Activated CD4-positive, alpha-beta T cell treated with anti-CD3 and anti-CD28 coated beads, Interleukin-2, amount 10 ng/mL, durations not matched to agents 7 days and 5 days (primary cell): ENCODE data around the gene MRTFA. TPM values are rescaled to one million over a fixed set of nuclear protein-coding genes. Genes with fewer than 3 reads are reported as not detected.

Source experiments
- CTCF ChIA-PET: fragments of 350-600 bp; sonication (Branson Sonifier 250); formaldehyde crosslinking; loops from one replicate; lab custom pipeline; 2021; ENCODE audit warnings: antibody characterized with exemption; lab: Charles Lee
- POLR2A ChIA-PET: fragments of 350-600 bp; sonication (Branson Sonifier 250); formaldehyde crosslinking; loops from one replicate; lab custom pipeline; 2021; ENCODE audit warnings: antibody characterized with exemption; lab: Charles Lee
- DNase-seq: peaks from one replicate; pipeline ENCODE4 v3.0.0-alpha.2; 2020
- H3K27ac Mint-ChIP-seq: one replicate; pipeline ENCODE4 v1.8.0; 2021; ENCODE audit warnings: mild to moderate bottlenecking, moderate library complexity, mixed read lengths
- H3K27me3 Mint-ChIP-seq: one replicate; pipeline ENCODE4 v1.8.0; 2021; ENCODE audit warnings: mixed read lengths
- H3K36me3 Mint-ChIP-seq: one replicate; pipeline ENCODE4 v1.8.0; 2021; ENCODE audit warnings: low read depth, mixed read lengths
- H3K4me1 Mint-ChIP-seq: one replicate; pipeline ENCODE4 v1.8.0; 2021; ENCODE audit warnings: mixed read lengths
- H3K4me3 Mint-ChIP-seq: one replicate; pipeline ENCODE4 v1.8.0; 2021; ENCODE audit warnings: mild to moderate bottlenecking, moderate library complexity, mixed read lengths
- H3K9me3 Mint-ChIP-seq: one replicate; pipeline ENCODE4 v1.8.0; 2021; ENCODE audit warnings: mixed read lengths
- total RNA-seq, 2 experiments: library from RNA; stranded (reverse); gene quantifications; one replicate each; pipeline ENCODE4 v1.2.3, GENCODE V29; 2021

The MRTFA gene
- total RNA-seq, 2 experiments from 2014 or later = 61.9 to 71.1 TPM

GRCh38 chr22:40429481-40429880 is 207.0 kb downstream of the MRTFA start:
- H3K27ac Mint-ChIP-seq = peak overlapping the region; percentile 41
- no peaks in the 10 kb centered on the region for H3K9me3 Mint-ChIP-seq
- ChIA-PET CTCF (interaction anchor here (0.6 kb wide), 1 partner anchor 254 kb away, joined by 3 read pairs; no protein-coding TSS in a partner anchor), POLR2A (no interaction called here)
- DNase-seq = no peak
- no peak overlapping the region for H3K4me3 Mint-ChIP-seq
- peaks cover 5% of the 10 kb centered on the region for H3K4me1 Mint-ChIP-seq
- no peaks in the 10 kb centered on the region for H3K27me3 Mint-ChIP-seq
- H3K36me3 Mint-ChIP-seq = peaks cover 53% of the 10 kb centered on the region

- Mint-ChIP-seq H3K9me3 (no peaks in the 10 kb centered on the region), H3K36me3 (peaks cover 49% of the 10 kb centered on the region), H3K4me3 (no peak overlapping the region), H3K4me1 (peaks cover 5% of the 10 kb centered on the region), H3K27me3 (no peaks in the 10 kb centered on the region), H3K27ac (no peak overlapping the region)
- DNase-seq = no peak
- ChIA-PET CTCF (interaction anchor here (1.5 to 5.7 kb wide), 2 partner anchors 8 to 9 kb away, joined by 5 to 33 read pairs; no protein-coding TSS in a partner anchor), POLR2A (no interaction called here)
Observed at GRCh38 chr22:40428796-40429195, 207.7 kb downstream of the MRTFA start.

- no peaks in the 10 kb centered on the region for H3K27me3 Mint-ChIP-seq
- no peak overlapping the region for H3K4me3 Mint-ChIP-seq
- peaks cover 8% of the 10 kb centered on the region for H3K4me1 Mint-ChIP-seq
- POLR2A ChIA-PET = interaction anchor here (1.0 kb wide), 1 partner anchor 11 kb away, joined by 4 read pairs; no protein-coding TSS in a partner anchor
- peak overlapping the region; percentile 42 for H3K27ac Mint-ChIP-seq
- CTCF ChIA-PET = interaction anchor here (0.9 to 5.7 kb wide), 4 partner anchors 10 to 434 kb away, joined by 3 to 33 read pairs (median 6); no protein-coding TSS in a partner anchor
- DNase-seq = no peak
- peaks cover 62% of the 10 kb centered on the region for H3K36me3 Mint-ChIP-seq
- no peaks in the 10 kb centered on the region for H3K9me3 Mint-ChIP-seq
Observed at GRCh38 chr22:40426594-40427333, 209.8 kb downstream of the MRTFA start.

GRCh38 chr22:40425082-40425481 is 211.4 kb downstream of the MRTFA start:
- POLR2A ChIA-PET = no interaction called here
- no peak overlapping the region for H3K4me3 Mint-ChIP-seq
- H3K27ac Mint-ChIP-seq = no peak overlapping the region
- H3K36me3 Mint-ChIP-seq = peaks cover 59% of the 10 kb centered on the region
- DNase-seq = no peak
- H3K9me3 Mint-ChIP-seq = no peaks in the 10 kb centered on the region
- CTCF ChIA-PET = interaction anchor here (0.8 to 5.7 kb wide), 6 partner anchors 9 to 463 kb away, joined by 3 to 33 read pairs (median 6); no protein-coding TSS in a partner anchor
- peaks cover 3% of the 10 kb centered on the region for H3K4me1 Mint-ChIP-seq
- H3K27me3 Mint-ChIP-seq = no peaks in the 10 kb centered on the region

- ChIA-PET CTCF (interaction anchor here (0.8 to 5.7 kb wide), 5 partner anchors 10 to 259 kb away, joined by 3 to 33 read pairs (median 4); no protein-coding TSS in a partner anchor), POLR2A (no interaction called here)
- no peak overlapping the region for H3K4me3 Mint-ChIP-seq
- H3K4me1 Mint-ChIP-seq = peaks cover 3% of the 10 kb centered on the region
- DNase-seq = no peak
- H3K27me3 Mint-ChIP-seq = no peaks in the 10 kb centered on the region
- no peak overlapping the region for H3K27ac Mint-ChIP-seq
- H3K9me3 Mint-ChIP-seq = no peaks in the 10 kb centered on the region
- H3K36me3 Mint-ChIP-seq = peaks cover 56% of the 10 kb centered on the region
Observed at GRCh38 chr22:40423882-40424640, 212.5 kb downstream of the MRTFA start.

GRCh38 chr22:40423310-40423688 is 213.2 kb downstream of the MRTFA start:
- CTCF ChIA-PET = interaction anchor here (0.9 to 5.7 kb wide), 4 partner anchors 11 to 201 kb away, joined by 3 to 33 read pairs (median 6); no protein-coding TSS in a partner anchor

GRCh38 chr22:40422558-40423309 is 213.8 kb downstream of the MRTFA start:
- Mint-ChIP-seq H3K27me3 (no peaks in the 10 kb centered on the region), H3K36me3 (peaks cover 43% of the 10 kb centered on the region), H3K4me3 (no peak overlapping the region), H3K9me3 (no peaks in the 10 kb centered on the region), H3K27ac (peak overlapping the region; percentile 16), H3K4me1 (peaks cover 3% of the 10 kb centered on the region)
- ChIA-PET POLR2A (no interaction called here), CTCF (interaction anchor here (0.9 to 1.5 kb wide), 2 partner anchors 15 to 201 kb away, joined by 3 read pairs; no protein-coding TSS in a partner anchor)
- no peak for DNase-seq

More at GRCh38 chr22:40423310-40423688, 213.2 kb downstream of the MRTFA start:
- Mint-ChIP-seq H3K36me3 (peaks cover 49% of the 10 kb centered on the region), H3K4me1 (peaks cover 3% of the 10 kb centered on the region), H3K27me3 (no peaks in the 10 kb centered on the region), H3K9me3 (no peaks in the 10 kb centered on the region), H3K27ac (no peak overlapping the region), H3K4me3 (no peak overlapping the region)
- POLR2A ChIA-PET = no interaction called here
- no peak for DNase-seq

GRCh38 chr22:40421941-40422340 is 214.6 kb downstream of the MRTFA start:
- Mint-ChIP-seq H3K4me3 (no peak overlapping the region), H3K27me3 (no peaks in the 10 kb centered on the region), H3K4me1 (peaks cover 3% of the 10 kb centered on the region), H3K9me3 (no peaks in the 10 kb centered on the region), H3K27ac (peak overlapping the region; percentile 26), H3K36me3 (peaks cover 43% of the 10 kb centered on the region)
- POLR2A ChIA-PET = no interaction called here
- DNase-seq = no peak
- CTCF ChIA-PET = interaction anchor here (1.5 kb wide), 1 partner anchor 14 kb away, joined by 3 read pairs; no protein-coding TSS in a partner anchor

- Mint-ChIP-seq H3K9me3 (no peaks in the 10 kb centered on the region), H3K4me1 (peaks cover 10% of the 10 kb centered on the region), H3K36me3 (peaks cover 44% of the 10 kb centered on the region), H3K27ac (no peak overlapping the region), H3K4me3 (no peak overlapping the region), H3K27me3 (no peaks in the 10 kb centered on the region)
- CTCF ChIA-PET = interaction anchor here (1.0 to 1.2 kb wide), 2 partner anchors 10 to 16 kb away, joined by 3 to 7 read pairs; no protein-coding TSS in a partner anchor
- POLR2A ChIA-PET = no interaction called here
- DNase-seq = no peak
Observed at GRCh38 chr22:40421082-40421350, 215.5 kb downstream of the MRTFA start.

GRCh38 chr22:40420341-40421081 is 216.0 kb downstream of the MRTFA start:
- peaks cover 15% of the 10 kb centered on the region for H3K4me1 Mint-ChIP-seq
- no peak overlapping the region for H3K4me3 Mint-ChIP-seq
- H3K9me3 Mint-ChIP-seq = no peaks in the 10 kb centered on the region
- H3K36me3 Mint-ChIP-seq = peaks cover 48% of the 10 kb centered on the region
- DNase-seq = no peak
- POLR2A ChIA-PET = no interaction called here
- CTCF ChIA-PET = interaction anchor here (1.0 to 1.8 kb wide), 5 partner anchors 7 to 29 kb away, joined by 3 to 7 read pairs (median 5); no protein-coding TSS in a partner anchor
- H3K27ac Mint-ChIP-seq = no peak overlapping the region
- H3K27me3 Mint-ChIP-seq = no peaks in the 10 kb centered on the region

- Mint-ChIP-seq H3K4me1 (peaks cover 20% of the 10 kb centered on the region), H3K27ac (no peak overlapping the region), H3K4me3 (no peak overlapping the region), H3K9me3 (no peaks in the 10 kb centered on the region), H3K27me3 (no peaks in the 10 kb centered on the region), H3K36me3 (peaks cover 55% of the 10 kb centered on the region)
- CTCF ChIA-PET = interaction anchor here (1.0 to 1.8 kb wide), 5 partner anchors 8 to 28 kb away, joined by 3 to 5 read pairs (median 4); no protein-coding TSS in a partner anchor
- no peak for DNase-seq
- POLR2A ChIA-PET = no interaction called here
Observed at GRCh38 chr22:40419718-40420117, 216.8 kb downstream of the MRTFA start.
